C4-2B (cell line): Measurements from ENCODE around the gene ABCA4.

Experiments
- ZFX ChIP-seq: fragments of 450-650 bp; IDR thresholded peaks from 2 replicates; pipeline ENCODE4 v1.6.1; 2017
- TF ChIP-seq, protein P1 (sequence below): fragments of 450-650 bp; conservative IDR thresholded peaks from 2 replicates; pipeline ENCODE4 v1.5.1; 2017; ENCODE audit warnings: mild to moderate bottlenecking

DNA sequence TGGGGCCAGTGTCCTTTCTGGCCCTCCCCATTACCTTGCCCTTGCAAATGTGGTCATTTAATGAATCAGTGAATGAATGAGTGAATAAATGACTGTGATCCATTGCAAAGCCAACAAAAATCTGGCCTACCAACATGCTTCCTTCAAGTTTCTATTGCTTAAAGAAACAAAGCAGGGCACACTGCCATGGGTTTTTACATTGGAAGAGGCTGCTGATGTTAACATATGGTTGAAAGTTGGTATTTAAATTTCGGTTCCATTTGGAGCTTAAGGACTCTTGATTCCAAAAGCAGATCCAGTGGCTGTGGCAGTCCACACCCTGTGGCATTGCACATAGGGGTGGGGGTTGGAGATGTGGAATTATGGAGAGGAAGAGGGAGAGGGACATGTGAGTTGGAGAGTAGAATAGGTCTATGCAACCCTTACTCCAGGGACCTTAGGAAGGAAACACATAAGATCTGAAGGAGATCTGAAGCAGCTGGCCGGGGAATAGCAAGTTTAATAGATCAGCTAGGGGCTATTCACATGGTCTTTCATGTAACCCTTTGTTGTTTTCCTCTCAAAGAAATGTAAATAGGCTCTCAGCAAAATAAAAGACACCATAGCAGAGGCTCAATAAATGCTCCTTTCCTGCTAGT lies 7.2 kb downstream of the ABCA4 start:
- TF ChIP-seq, protein P1, sequence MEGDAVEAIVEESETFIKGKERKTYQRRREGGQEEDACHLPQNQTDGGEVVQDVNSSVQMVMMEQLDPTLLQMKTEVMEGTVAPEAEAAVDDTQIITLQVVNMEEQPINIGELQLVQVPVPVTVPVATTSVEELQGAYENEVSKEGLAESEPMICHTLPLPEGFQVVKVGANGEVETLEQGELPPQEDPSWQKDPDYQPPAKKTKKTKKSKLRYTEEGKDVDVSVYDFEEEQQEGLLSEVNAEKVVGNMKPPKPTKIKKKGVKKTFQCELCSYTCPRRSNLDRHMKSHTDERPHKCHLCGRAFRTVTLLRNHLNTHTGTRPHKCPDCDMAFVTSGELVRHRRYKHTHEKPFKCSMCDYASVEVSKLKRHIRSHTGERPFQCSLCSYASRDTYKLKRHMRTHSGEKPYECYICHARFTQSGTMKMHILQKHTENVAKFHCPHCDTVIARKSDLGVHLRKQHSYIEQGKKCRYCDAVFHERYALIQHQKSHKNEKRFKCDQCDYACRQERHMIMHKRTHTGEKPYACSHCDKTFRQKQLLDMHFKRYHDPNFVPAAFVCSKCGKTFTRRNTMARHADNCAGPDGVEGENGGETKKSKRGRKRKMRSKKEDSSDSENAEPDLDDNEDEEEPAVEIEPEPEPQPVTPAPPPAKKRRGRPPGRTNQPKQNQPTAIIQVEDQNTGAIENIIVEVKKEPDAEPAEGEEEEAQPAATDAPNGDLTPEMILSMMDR: no peak
- no peak for TF ChIP-seq ZFX
